Stimulated activated naive B cell treated with anti-CD40 and anti-IgM and Interleukin-4, amounts not matched to agents 10 μg/mL and 1 μg/mL and 100 μg/mL, for 72 hours (primary cell): ENCODE measurements around the gene NTRK1.
"Not testable (repeated sequence)": the region's sequence is repeated elsewhere in the genome, so short reads cannot be mapped to it uniquely, and the experiment has no call there.

ENCODE experiments used
- ATAC-seq, 2 donors: fragments of 150-1000 bp; cut with Tn5 transposase; replicated peaks; 2 replicates each; pipeline ENCODE4 v1.10.0; 2021; ENCODE audit warnings: moderate library complexity in 1 of 2
- DNase-seq: peaks from one replicate; pipeline ENCODE4 v3.0.0; 2021
- H3K27ac Mint-ChIP-seq: one replicate; pipeline ENCODE4 v1.8.0; 2022; ENCODE audit warnings: mild to moderate bottlenecking, mixed read lengths
- H3K27me3 Mint-ChIP-seq, 2 donors: one replicate each; pipeline ENCODE4 v1.8.0; 2022; ENCODE audit warnings: mixed read lengths in 2 of 2
- H3K36me3 Mint-ChIP-seq, 2 donors: one replicate each; pipeline ENCODE4 v1.8.0; 2022; ENCODE audit warnings: mixed read lengths in 2 of 2, mild to moderate bottlenecking in 1 of 2
- H3K4me1 Mint-ChIP-seq, 2 donors: one replicate each; pipeline ENCODE4 v1.8.0; 2022; ENCODE audit warnings: mixed read lengths in 2 of 2, mild to moderate bottlenecking in 1 of 2
- H3K4me3 Mint-ChIP-seq, 2 donors: one replicate each; pipeline ENCODE4 v1.8.0; 2022; ENCODE audit warnings: mild to moderate bottlenecking in 2 of 2, mixed read lengths in 2 of 2, moderate library complexity in 1 of 2
- H3K9me3 Mint-ChIP-seq, 2 donors: one replicate each; pipeline ENCODE4 v1.8.0; 2022; ENCODE audit warnings: mixed read lengths in 2 of 2, mild to moderate bottlenecking in 1 of 2

Gene NTRK1

DNA sequence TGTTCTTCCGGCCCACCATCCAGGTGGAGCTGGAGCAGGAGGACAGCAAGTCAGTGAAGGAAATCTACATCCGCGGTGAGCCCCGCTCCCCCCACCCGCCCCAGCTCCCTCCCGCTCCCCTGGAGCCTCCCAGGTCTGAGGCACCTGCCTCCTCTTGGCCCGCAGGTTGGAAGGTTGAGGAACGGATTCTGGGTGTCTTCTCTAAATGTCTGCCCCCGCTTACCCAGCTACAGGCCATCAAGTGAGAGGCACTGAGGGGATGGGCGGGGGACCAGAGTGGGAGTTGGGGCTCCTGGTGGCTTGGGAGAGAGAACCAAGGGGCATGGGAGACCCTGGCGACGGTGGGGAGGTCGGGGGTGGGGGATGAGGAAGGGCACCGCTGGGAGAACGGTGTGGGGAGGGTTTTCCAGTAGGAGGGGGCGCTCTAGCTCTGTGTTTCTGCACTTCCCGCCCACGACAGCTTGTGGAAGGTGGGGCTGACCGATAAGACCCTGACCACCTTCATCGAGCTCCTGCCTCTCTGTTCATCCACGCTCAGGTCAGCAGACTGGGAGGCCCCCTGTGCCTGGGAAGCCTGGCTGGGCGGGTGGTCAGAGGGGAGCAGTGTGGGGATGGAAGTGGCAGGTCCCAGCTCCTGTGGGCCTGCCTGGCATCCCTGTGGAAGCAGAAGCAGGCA lies 64.0 kb downstream of the NTRK1 start:
- H3K4me1 Mint-ChIP-seq = peaks cover 12 to 38% of the 10 kb centered on the region in 2 donors
- no peak overlapping the region for H3K27ac Mint-ChIP-seq
- DNase-seq (no peak), ATAC-seq (no peak)
- no peaks in the 10 kb centered on the region for H3K36me3 Mint-ChIP-seq
- peaks cover 73 to 93% of the 10 kb centered on the region in 2 donors for H3K27me3 Mint-ChIP-seq
- H3K4me3 Mint-ChIP-seq = no peak overlapping the region
- H3K9me3 Mint-ChIP-seq = no peaks in the 10 kb centered on the region

DNA sequence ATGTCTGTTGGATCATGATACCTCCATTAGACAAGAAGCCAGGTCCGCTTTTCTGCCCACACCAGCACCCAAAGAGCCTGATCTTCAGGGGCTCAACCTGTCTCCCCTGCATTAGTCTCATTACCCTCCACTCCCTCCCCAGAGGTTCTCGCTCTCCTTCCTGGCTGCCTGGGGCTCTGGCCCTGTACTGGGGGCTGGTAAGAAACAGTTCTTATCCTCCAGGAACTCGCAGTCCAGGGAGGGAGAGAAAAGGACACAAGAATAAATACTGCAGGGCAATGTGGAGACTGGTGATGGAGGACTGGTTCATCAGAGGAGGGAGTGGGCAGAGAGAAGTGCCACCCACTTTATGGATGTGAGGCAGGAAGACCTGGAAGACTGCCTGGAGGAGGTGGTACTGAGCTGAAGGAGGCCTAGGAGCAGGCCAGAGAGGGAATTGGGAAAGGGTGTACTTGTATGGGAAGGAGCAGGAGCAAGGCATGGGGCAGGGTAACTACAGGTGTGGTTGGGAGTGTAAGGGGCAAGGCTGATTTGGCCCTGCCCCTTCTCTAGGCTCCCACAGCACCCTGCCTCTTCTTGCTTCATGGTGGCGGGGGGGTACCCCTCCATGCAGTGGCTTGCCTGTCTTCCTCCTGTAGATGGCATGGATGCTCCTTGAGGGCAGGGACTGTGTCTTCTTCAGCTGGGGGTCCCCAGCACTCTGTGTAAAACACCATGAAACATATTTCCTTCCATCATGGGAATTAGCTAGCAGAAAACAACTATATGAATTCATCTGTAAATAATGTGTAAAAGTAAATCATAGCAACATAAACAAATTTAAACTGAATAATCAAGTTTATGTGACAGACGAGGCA lies 64.7 kb downstream of the NTRK1 start:
- Mint-ChIP-seq H3K4me3 (no peak overlapping the region), H3K9me3 (no peaks in the 10 kb centered on the region), H3K27me3 (peaks cover 75 to 95% of the 10 kb centered on the region in 2 donors), H3K36me3 (no peaks in the 10 kb centered on the region), H3K4me1 (peaks cover 12 to 38% of the 10 kb centered on the region in 2 donors), H3K27ac (no peak overlapping the region)
- no peak for ATAC-seq
- no peak for DNase-seq

DNA sequence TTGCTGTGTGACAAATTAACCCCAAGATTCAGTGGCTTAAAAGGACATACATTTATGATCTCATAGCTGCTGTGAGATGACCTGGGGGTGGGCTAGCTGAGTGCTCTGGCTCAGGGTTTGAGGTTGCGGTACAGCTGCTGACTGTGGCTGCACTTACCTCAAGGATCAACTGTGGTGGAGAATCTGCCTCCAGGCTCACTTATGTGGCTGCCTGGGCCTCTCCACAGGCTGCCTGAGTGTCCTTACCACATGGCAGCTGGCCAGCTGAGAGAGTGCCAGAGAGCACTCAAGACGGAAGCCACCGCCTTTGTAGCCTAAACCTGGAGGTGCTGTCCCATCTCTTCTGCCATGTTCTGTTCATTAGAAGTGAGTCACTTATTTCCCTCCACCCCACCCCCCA lies 65.5 kb downstream of the NTRK1 start:
- Mint-ChIP-seq H3K36me3 (no peaks in the 10 kb centered on the region), H3K9me3 (no peaks in the 10 kb centered on the region), H3K4me3 (no peak overlapping the region), H3K4me1 (peaks cover 10 to 31% of the 10 kb centered on the region in 2 donors), H3K27me3 (peaks cover 74 to 95% of the 10 kb centered on the region in 2 donors), H3K27ac (no peak overlapping the region)
- DNase-seq (peak; percentile 7), ATAC-seq (peak; percentile 43 to 68)

DNA sequence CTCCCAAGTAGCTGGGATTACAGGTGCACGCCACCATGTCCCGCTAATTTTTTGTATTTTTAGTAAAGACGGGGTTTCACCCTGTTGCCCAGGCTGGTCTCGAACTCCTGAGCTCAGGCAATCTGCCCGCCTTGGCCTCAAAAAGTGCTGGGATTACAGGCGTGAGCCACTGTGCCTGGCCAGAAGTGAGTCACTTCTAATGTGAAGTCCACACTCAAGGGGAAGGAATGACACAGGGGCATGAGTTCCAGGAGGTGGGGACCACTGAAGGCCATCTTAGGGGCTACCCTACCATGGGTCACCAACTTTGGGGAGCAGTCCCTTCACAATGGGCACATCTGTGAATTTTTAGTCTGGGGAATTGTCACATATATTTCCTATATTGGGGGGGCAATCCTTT lies 66.0 kb downstream of the NTRK1 start:
- not testable (repeated sequence) for H3K4me3 Mint-ChIP-seq, ATAC-seq

DNA sequence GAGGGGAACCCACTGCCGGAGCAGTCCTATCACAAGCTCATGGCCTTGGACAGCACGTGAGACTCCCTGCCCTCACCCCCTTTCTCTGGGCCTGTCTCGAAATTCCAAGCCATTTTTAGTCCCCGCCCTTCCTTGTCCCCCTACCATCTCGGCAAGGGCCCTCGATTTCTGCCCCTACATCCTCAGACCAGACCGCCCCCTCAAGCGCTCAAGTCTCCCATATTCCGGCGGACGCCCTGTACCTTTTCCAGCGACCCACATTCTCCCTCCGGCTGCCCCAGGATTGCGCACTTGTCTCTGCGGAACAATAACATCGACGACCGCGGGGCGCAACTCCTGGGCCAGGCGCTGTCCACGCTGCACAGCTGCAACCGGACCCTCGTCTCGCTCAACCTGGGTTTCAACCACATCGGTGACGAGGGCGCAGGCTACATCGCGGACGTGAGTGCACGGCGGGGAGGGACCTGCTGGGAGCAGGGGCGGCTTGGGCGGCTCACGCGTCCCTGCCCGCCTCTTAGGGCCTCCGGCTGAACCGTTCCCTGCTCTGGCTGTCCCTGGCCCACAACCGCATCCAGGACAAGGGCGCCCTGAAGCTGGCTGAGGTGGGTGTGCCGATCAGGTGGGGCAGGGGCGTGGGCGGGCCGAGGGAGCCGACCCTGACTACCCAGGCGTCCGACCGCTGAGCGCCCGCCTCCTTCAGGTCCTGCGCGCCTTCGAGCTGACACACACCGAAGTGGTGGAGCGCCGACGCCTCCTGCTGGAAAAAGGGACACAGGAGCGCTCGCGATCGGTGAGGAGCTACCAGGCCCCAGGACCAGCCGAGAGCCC lies 66.8 kb downstream of the NTRK1 start:
- DNase-seq (peak; percentile 47), ATAC-seq (peak; percentile 78 to 81)
- Mint-ChIP-seq H3K27me3 (peaks cover 71 to 87% of the 10 kb centered on the region in 2 donors), H3K4me3 (peak overlapping the region in 1 of 2 donors; percentile 50), H3K4me1 (peaks cover 10 to 31% of the 10 kb centered on the region in 2 donors), H3K9me3 (no peaks in the 10 kb centered on the region), H3K36me3 (no peaks in the 10 kb centered on the region), H3K27ac (no peak overlapping the region)

More for the DNA sequence above, 66.0 kb downstream of the NTRK1 start:
- H3K27ac Mint-ChIP-seq, H3K36me3 Mint-ChIP-seq, DNase-seq, H3K9me3 Mint-ChIP-seq: not testable (repeated sequence)
- H3K27me3 Mint-ChIP-seq = peaks cover 73 to 94% of the 10 kb centered on the region in 2 donors
- peaks cover 10 to 31% of the 10 kb centered on the region in 2 donors for H3K4me1 Mint-ChIP-seq

DNA sequence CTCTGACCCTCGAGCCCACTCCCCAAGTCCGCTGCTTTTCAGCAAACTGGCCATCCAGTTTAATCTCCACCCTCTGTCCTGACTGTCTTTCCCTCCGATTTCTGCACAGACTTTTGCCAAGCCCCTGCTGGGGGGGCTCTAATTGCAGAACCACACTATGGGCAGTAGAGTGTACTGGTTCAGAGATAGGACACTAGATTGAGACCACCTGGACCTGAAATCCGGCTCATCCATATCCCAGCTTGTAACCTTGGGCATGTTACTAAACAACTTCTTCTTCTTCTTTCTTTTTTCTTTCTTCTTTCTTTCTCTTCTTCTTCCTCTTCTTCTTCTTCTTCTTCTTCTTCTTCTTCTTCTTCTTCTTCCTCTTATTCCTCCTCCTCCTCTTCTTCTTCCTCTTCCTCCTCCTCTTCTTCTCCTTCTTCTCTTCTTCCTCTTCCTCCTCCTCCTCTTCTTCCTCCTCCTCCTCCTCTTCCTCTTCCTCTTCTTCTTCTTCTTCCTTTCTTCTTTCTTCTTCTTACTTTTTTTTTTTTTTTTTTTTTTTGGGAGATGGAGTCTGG lies 67.5 kb downstream of the NTRK1 start:
- no peak for DNase-seq
- Mint-ChIP-seq H3K27ac (no peak overlapping the region), H3K9me3 (no peaks in the 10 kb centered on the region), H3K4me1 (peaks cover 10 to 28% of the 10 kb centered on the region in 2 donors), H3K27me3 (peaks cover 71 to 88% of the 10 kb centered on the region in 2 donors), H3K4me3 (peak overlapping the region; percentile 37 to 50), H3K36me3 (no peaks in the 10 kb centered on the region)
- ATAC-seq = peak; percentile 34 to 42

DNA sequence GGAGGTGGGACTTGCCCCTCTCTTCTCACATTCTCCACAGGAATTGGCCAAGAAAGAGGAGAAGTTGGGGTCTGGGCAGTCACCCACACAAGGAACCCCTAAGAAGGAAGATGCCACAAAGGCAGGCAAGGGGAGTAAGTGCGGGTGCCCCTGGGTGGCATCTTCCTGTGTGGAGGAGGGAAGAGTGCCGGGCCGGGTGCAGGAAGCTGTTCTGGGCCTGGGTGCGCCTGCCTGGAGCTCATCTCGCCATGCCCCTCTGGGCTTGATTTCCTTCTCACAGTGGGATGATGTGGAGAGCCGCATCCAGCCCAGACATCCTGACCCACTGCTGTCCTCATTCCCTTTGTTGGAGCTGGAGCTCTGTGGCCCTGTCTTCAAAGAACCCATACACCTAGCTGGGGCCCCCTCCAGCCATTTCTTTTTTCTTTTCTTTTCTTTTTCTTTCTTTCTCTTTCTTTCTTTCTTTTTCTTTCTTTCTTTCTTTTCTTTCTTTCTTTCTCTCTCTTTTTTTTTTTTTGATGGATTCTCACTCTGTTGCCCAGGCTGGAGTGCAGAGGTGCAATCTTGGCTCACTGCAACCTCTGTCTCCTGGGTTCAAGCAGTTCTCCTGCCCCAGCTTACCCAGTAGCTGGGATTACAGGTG lies 69.1 kb downstream of the NTRK1 start:
- Mint-ChIP-seq H3K27me3 (peaks cover 75% of the 10 kb centered on the region in 2 donors), H3K4me1 (peaks cover 6 to 17% of the 10 kb centered on the region in 2 donors), H3K4me3 (no peak overlapping the region), H3K9me3 (no peaks in the 10 kb centered on the region), H3K27ac (no peak overlapping the region), H3K36me3 (no peaks in the 10 kb centered on the region)
- ATAC-seq (no peak), DNase-seq (no peak)

DNA sequence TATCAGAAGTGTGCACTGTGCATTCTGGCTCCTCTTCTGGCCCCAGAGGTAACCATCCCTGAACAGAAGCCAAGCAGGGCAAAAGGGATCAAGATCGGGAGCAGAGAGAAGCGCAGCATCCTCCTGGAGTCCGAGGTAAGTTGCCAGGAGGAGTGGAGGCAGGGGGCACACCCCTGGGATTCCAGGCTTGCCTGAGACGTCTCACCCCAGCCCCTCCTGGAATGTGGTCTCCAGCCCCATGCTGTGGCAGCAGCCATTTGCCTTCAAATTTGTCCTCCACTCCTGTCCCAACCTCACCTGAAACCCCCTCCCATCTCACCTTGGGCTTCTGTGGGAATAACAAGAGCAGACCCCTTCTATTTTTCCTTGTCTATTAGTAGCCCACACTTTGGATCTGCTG lies 69.8 kb downstream of the NTRK1 start:
- Mint-ChIP-seq H3K4me1 (peaks cover 6 to 17% of the 10 kb centered on the region in 2 donors), H3K27ac (no peak overlapping the region), H3K4me3 (no peak overlapping the region), H3K9me3 (no peaks in the 10 kb centered on the region), H3K27me3 (peaks cover 68 to 70% of the 10 kb centered on the region in 2 donors), H3K36me3 (no peaks in the 10 kb centered on the region)
- no peak for ATAC-seq
- no peak for DNase-seq
